ENCODE results near the gene COL24A1. TPM values are rescaled to one million over a fixed set of nuclear protein-coding genes. Genes with fewer than 3 reads are reported as not detected.
"Not testable (repeated sequence)": the region's sequence is repeated elsewhere in the genome, so short reads cannot be mapped to it uniquely, and the experiment has no call there.

The COL24A1 gene
- total RNA-seq, 2 experiments from 2014 or later: not detected

- Mint-ChIP-seq H3K36me3 (no peaks in the 10 kb centered on the region), H3K27me3 (no peaks in the 10 kb centered on the region), H3K4me1 (no peaks in the 10 kb centered on the region), H3K9me3 (peaks cover 4% of the 10 kb centered on the region), H3K27ac (no peak overlapping the region), H3K4me3 (no peak overlapping the region)
- POLR2A ChIA-PET: no interaction called here
- no peak for ATAC-seq (ENCODE audit: low read depth)
- no peak for DNase-seq
These were observed 180.6 kb downstream of the COL24A1 start for GRCh38 chr1:85975912-85976371.

GRCh38 chr1:85962457-85962856 is 194.1 kb downstream of the COL24A1 start:
- H3K4me1 Mint-ChIP-seq: no peaks in the 10 kb centered on the region
- H3K9me3 Mint-ChIP-seq: no peaks in the 10 kb centered on the region
- no peak overlapping the region for H3K4me3 Mint-ChIP-seq
- H3K27me3 Mint-ChIP-seq: no peaks in the 10 kb centered on the region
- ATAC-seq (ENCODE audit: low read depth): no peak
- no peak overlapping the region for H3K27ac Mint-ChIP-seq
- no peaks in the 10 kb centered on the region for H3K36me3 Mint-ChIP-seq
- DNase-seq: no peak
- POLR2A ChIA-PET: no interaction called here

GRCh38 chr1:85957760-85958159 is 198.8 kb downstream of the COL24A1 start:
- Mint-ChIP-seq H3K27ac (no peak overlapping the region), H3K9me3 (no peaks in the 10 kb centered on the region), H3K27me3 (no peaks in the 10 kb centered on the region), H3K4me3 (no peak overlapping the region), H3K36me3 (no peaks in the 10 kb centered on the region), H3K4me1 (no peaks in the 10 kb centered on the region)
- DNase-seq (no peak), ATAC-seq (ENCODE audit: low read depth) (no peak)
- POLR2A ChIA-PET: no interaction called here

GRCh38 chr1:85955218-85955617 is 201.4 kb downstream of the COL24A1 start:
- H3K9me3 Mint-ChIP-seq; H3K4me3 Mint-ChIP-seq; H3K27ac Mint-ChIP-seq; ATAC-seq (ENCODE audit: low read depth); H3K4me1 Mint-ChIP-seq; POLR2A ChIA-PET; H3K27me3 Mint-ChIP-seq; DNase-seq; H3K36me3 Mint-ChIP-seq: not testable (repeated sequence)

GRCh38 chr1:85952460-85952859 is 204.1 kb downstream of the COL24A1 start:
- POLR2A ChIA-PET: no interaction called here
- H3K27ac Mint-ChIP-seq: no peak overlapping the region
- DNase-seq: no peak
- no peaks in the 10 kb centered on the region for H3K4me1 Mint-ChIP-seq
- H3K27me3 Mint-ChIP-seq: no peaks in the 10 kb centered on the region
- no peak overlapping the region for H3K4me3 Mint-ChIP-seq
- ATAC-seq (ENCODE audit: low read depth): no peak
- H3K9me3 Mint-ChIP-seq: no peaks in the 10 kb centered on the region
- no peaks in the 10 kb centered on the region for H3K36me3 Mint-ChIP-seq

- no peaks in the 10 kb centered on the region for H3K4me1 Mint-ChIP-seq
- ATAC-seq (ENCODE audit: low read depth): no peak
These were observed 209.4 kb downstream of the COL24A1 start for GRCh38 chr1:85947186-85947585.

GRCh38 chr1:85943945-85944344 is 212.6 kb downstream of the COL24A1 start:
- no peaks in the 10 kb centered on the region for H3K4me1 Mint-ChIP-seq
- no peak overlapping the region for H3K4me3 Mint-ChIP-seq
- H3K27me3 Mint-ChIP-seq: no peaks in the 10 kb centered on the region
- no peaks in the 10 kb centered on the region for H3K36me3 Mint-ChIP-seq
- DNase-seq (no peak), ATAC-seq (ENCODE audit: low read depth) (no peak)
- H3K9me3 Mint-ChIP-seq: no peaks in the 10 kb centered on the region
- no peak overlapping the region for H3K27ac Mint-ChIP-seq
- POLR2A ChIA-PET: no interaction called here

More at GRCh38 chr1:85947186-85947585, 209.4 kb downstream of the COL24A1 start:
- H3K9me3 Mint-ChIP-seq: no peaks in the 10 kb centered on the region
- no peak overlapping the region for H3K27ac Mint-ChIP-seq
- no peak overlapping the region for H3K4me3 Mint-ChIP-seq
- H3K36me3 Mint-ChIP-seq: no peaks in the 10 kb centered on the region
- no peaks in the 10 kb centered on the region for H3K27me3 Mint-ChIP-seq
- POLR2A ChIA-PET: no interaction called here
- no peak for DNase-seq

- Mint-ChIP-seq H3K27ac (no peak overlapping the region), H3K4me1 (no peaks in the 10 kb centered on the region), H3K36me3 (no peaks in the 10 kb centered on the region), H3K27me3 (no peaks in the 10 kb centered on the region), H3K9me3 (no peaks in the 10 kb centered on the region), H3K4me3 (no peak overlapping the region)
- ATAC-seq (ENCODE audit: low read depth) (no peak), DNase-seq (no peak)
- POLR2A ChIA-PET: no interaction called here
These were observed 213.0 kb downstream of the COL24A1 start for GRCh38 chr1:85943526-85943925.

- no peak for DNase-seq
- Mint-ChIP-seq H3K4me3 (no peak overlapping the region), H3K27ac (no peak overlapping the region), H3K36me3 (no peaks in the 10 kb centered on the region), H3K27me3 (no peaks in the 10 kb centered on the region), H3K4me1 (no peaks in the 10 kb centered on the region), H3K9me3 (peaks cover 3% of the 10 kb centered on the region)
- POLR2A ChIA-PET: no interaction called here
- ATAC-seq (ENCODE audit: low read depth): no peak
These were observed 215.8 kb downstream of the COL24A1 start for GRCh38 chr1:85940656-85941306.

GRCh38 chr1:85938829-85939228 is 217.7 kb downstream of the COL24A1 start:
- H3K27me3 Mint-ChIP-seq: no peaks in the 10 kb centered on the region
- ATAC-seq (ENCODE audit: low read depth) (no peak), DNase-seq (no peak)
- no peak overlapping the region for H3K4me3 Mint-ChIP-seq
- H3K9me3 Mint-ChIP-seq: peaks cover 3% of the 10 kb centered on the region
- no peak overlapping the region for H3K27ac Mint-ChIP-seq
- H3K36me3 Mint-ChIP-seq: no peaks in the 10 kb centered on the region
- POLR2A ChIA-PET: no interaction called here
- no peaks in the 10 kb centered on the region for H3K4me1 Mint-ChIP-seq

GRCh38 chr1:85936470-85936869 is 220.1 kb downstream of the COL24A1 start:
- no peak overlapping the region for H3K27ac Mint-ChIP-seq
- no peak for ATAC-seq (ENCODE audit: low read depth)
- H3K27me3 Mint-ChIP-seq: no peaks in the 10 kb centered on the region
- H3K4me1 Mint-ChIP-seq: no peaks in the 10 kb centered on the region
- H3K4me3 Mint-ChIP-seq: no peak overlapping the region
- peaks cover 4% of the 10 kb centered on the region for H3K9me3 Mint-ChIP-seq
- no peaks in the 10 kb centered on the region for H3K36me3 Mint-ChIP-seq
- POLR2A ChIA-PET: no interaction called here
- no peak for DNase-seq

- POLR2A ChIA-PET: no interaction called here
- H3K4me3 Mint-ChIP-seq: no peak overlapping the region
- no peak overlapping the region for H3K27ac Mint-ChIP-seq
- H3K4me1 Mint-ChIP-seq: no peaks in the 10 kb centered on the region
- H3K9me3 Mint-ChIP-seq: peaks cover 4% of the 10 kb centered on the region
- no peaks in the 10 kb centered on the region for H3K27me3 Mint-ChIP-seq
- ATAC-seq (ENCODE audit: low read depth): no peak
- no peaks in the 10 kb centered on the region for H3K36me3 Mint-ChIP-seq
- DNase-seq: no peak
These were observed 220.5 kb downstream of the COL24A1 start for GRCh38 chr1:85936057-85936456.

GRCh38 chr1:85935234-85935633 is 221.3 kb downstream of the COL24A1 start:
- DNase-seq: no peak
- H3K27ac Mint-ChIP-seq: no peak overlapping the region
- no peak overlapping the region for H3K4me3 Mint-ChIP-seq
- H3K9me3 Mint-ChIP-seq: peaks cover 4% of the 10 kb centered on the region
- no peaks in the 10 kb centered on the region for H3K36me3 Mint-ChIP-seq
- ATAC-seq (ENCODE audit: low read depth): no peak
- H3K27me3 Mint-ChIP-seq: no peaks in the 10 kb centered on the region
- no peaks in the 10 kb centered on the region for H3K4me1 Mint-ChIP-seq
- POLR2A ChIA-PET: no interaction called here

GRCh38 chr1:85934516-85934915 is 222.1 kb downstream of the COL24A1 start:
- peaks cover 4% of the 10 kb centered on the region for H3K9me3 Mint-ChIP-seq
- ATAC-seq (ENCODE audit: low read depth) (no peak), DNase-seq (no peak)
- no peak overlapping the region for H3K4me3 Mint-ChIP-seq
- H3K36me3 Mint-ChIP-seq: no peaks in the 10 kb centered on the region
- POLR2A ChIA-PET: no interaction called here
- no peaks in the 10 kb centered on the region for H3K27me3 Mint-ChIP-seq
- H3K27ac Mint-ChIP-seq: no peak overlapping the region
- H3K4me1 Mint-ChIP-seq: no peaks in the 10 kb centered on the region

GRCh38 chr1:85933961-85934360 is 222.6 kb downstream of the COL24A1 start:
- POLR2A ChIA-PET: no interaction called here
- no peak overlapping the region for H3K27ac Mint-ChIP-seq
- DNase-seq (no peak), ATAC-seq (ENCODE audit: low read depth) (no peak)
- H3K27me3 Mint-ChIP-seq: no peaks in the 10 kb centered on the region
- no peaks in the 10 kb centered on the region for H3K36me3 Mint-ChIP-seq
- H3K9me3 Mint-ChIP-seq: peaks cover 4% of the 10 kb centered on the region
- no peaks in the 10 kb centered on the region for H3K4me1 Mint-ChIP-seq
- H3K4me3 Mint-ChIP-seq: no peak overlapping the region

All from activated naive CD8-positive, alpha-beta T cell treated with anti-CD3 and anti-CD28 coated beads, Interleukin-2, amount 10 ng/mL, durations not matched to agents 7 days and 5 days (primary cell).